ENCODE data around the gene GPR78.

DNA sequence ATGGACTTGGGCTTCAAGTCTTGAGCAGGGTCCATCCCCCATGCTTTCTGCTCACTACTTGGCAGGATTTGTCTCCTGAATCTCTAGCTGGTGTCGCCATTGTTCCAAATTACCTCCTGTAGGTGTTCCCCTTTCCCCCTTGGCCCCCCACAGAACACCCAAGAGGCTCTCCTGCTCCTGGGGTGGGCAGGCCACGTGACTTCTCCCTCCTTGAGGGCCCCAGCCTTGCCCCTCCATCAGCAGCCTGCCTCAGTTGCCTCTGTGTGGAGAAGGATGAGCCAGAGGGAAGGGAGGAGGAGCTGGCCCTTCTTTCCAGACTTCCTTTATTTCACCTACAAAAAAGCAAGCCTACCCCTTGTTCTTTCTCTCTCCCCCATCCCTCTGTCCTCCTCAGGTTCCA, 1.8 kb downstream of the GPR78 start:
- TF ChIP-seq, protein P1, sequence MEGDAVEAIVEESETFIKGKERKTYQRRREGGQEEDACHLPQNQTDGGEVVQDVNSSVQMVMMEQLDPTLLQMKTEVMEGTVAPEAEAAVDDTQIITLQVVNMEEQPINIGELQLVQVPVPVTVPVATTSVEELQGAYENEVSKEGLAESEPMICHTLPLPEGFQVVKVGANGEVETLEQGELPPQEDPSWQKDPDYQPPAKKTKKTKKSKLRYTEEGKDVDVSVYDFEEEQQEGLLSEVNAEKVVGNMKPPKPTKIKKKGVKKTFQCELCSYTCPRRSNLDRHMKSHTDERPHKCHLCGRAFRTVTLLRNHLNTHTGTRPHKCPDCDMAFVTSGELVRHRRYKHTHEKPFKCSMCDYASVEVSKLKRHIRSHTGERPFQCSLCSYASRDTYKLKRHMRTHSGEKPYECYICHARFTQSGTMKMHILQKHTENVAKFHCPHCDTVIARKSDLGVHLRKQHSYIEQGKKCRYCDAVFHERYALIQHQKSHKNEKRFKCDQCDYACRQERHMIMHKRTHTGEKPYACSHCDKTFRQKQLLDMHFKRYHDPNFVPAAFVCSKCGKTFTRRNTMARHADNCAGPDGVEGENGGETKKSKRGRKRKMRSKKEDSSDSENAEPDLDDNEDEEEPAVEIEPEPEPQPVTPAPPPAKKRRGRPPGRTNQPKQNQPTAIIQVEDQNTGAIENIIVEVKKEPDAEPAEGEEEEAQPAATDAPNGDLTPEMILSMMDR (IDR thresholded peaks at IDR 0.05; ENCODE audit: borderline replicate concordance, extremely low read depth, low read length, poor library complexity, severe bottlenecking): no peak
- TF ChIP-seq EZH2 (IDR thresholded peaks at IDR 0.05; ENCODE audit: borderline replicate concordance, low read depth, low read length, severe bottlenecking): no peak

Measured in DND-41 (cell line).